HUDEP-2 (cell line): Measurements from ENCODE around the gene PDE8A.
"Not testable (repeated sequence)": the region's sequence is repeated elsewhere in the genome, so short reads cannot be mapped to it uniquely, and the experiment has no call there.

Experiments
- DNase-seq, 76 experiments: peaks; one replicate each; lab custom pipeline; 2025; ENCODE audit not compliant: unreplicated experiment in 76 of 76; lab: John Stamatoyannopoulos, UW

PDE8A gene

GRCh38 chr15:85007741-85008397 lies 26.2 kb downstream of the PDE8A start:
- DNase-seq = no peak

DNA sequence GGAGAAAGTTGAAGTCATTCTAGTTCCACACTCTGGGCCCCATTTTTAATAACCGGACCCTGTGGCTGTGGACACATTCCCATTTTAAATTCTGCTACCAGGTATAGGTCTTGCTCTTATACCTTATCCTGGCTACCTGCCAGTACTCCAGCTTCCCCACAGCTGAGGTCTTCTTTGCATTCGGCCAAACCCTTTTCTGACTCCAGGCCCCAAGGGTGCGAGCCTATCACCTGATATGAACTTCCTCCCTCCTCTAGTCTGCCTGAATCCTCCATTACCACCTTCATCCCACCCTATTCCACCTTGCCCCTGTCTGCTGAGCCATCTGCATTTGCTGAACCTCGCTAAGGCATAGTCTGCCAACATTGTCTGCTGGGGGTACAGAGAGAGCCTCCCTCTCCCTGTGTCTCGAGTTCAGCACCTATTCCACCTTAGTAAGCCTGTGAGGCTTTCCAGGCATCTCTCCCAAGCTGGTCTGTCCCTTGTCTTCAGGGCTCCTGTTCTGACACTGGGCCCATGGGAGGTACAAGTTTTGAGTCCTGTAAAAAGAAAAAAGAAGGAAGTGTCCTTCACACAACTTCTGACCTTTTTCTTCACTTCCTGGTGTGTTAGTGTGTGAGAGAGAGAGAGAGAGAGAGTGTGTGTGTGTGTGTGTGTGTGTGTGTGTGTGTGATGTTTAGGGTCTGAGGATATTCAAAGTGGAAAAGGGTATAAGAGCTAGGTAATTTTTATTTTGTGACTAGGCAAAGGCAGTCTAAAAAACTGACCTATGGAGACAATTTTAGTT lies 27.0 kb downstream of the PDE8A start:
- DNase-seq = no peak

DNA sequence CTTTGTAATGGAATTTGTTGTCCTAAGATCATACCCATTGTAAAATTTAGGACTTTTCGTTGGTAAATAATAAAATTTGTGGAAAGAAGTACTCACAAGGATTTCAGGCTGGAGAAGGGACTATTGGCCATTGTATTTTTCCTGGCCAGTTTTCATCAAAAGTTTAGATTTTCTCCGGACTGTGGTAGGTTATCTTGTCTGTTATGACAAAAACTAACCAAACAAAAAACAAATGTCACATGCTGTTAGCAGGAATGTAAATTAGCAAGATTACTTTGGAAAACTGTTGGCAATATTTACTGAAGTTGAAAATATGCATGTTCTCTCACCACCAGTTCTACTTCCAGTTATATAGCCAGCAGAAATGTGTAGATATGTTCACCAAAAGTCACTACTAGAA lies 27.8 kb downstream of the PDE8A start:
- DNase-seq = no peak

GRCh38 chr15:85010071-85010385 lies 28.4 kb downstream of the PDE8A start:
- DNase-seq = no peak

GRCh38 chr15:85010386-85011159 lies 28.9 kb downstream of the PDE8A start:
- DNase-seq = no peak

GRCh38 chr15:85011160-85011571 lies 29.5 kb downstream of the PDE8A start:
- DNase-seq = no peak

DNA sequence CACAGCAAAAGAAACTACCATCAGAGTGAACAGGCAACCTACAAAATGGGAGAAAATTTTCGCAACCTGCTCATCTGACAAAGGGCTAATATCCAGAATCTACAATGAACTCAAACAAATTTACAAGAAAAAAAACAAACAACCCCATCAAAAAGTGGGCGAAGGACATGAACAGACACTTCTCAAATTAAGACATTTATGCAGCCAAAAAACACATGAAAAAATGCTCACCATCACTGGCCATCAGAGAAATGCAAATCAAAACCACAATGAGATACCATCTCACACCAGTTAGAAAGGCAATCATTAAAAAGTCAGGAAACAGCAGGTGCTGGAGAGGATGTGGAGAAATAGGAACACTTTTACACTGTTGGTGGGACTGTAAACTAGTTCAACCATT lies 30.1 kb downstream of the PDE8A start:
- not testable (repeated sequence) for DNase-seq

- no peak for DNase-seq
Measured at GRCh38 chr15:85013785-85014184, 32.1 kb downstream of the PDE8A start.

DNA sequence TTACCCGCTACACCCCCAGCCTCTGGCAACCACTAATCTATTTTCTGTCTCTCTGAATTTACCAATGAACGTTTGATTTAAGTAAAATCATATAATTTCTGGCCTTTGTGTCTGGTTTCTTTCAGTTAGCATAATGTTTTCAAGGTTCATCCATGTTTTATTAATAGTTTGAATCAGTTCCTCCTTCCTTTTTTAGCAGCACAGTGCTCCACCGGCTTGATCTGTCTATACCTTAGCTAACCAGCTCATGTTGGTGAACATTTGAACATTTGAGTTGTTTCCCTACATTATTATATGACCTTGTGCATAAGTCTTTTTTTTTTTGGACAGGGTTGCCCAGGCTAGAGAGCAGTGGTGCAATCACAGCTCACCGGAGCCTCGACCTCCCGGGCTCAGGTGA lies 33.3 kb downstream of the PDE8A start:
- DNase-seq = no peak

DNA sequence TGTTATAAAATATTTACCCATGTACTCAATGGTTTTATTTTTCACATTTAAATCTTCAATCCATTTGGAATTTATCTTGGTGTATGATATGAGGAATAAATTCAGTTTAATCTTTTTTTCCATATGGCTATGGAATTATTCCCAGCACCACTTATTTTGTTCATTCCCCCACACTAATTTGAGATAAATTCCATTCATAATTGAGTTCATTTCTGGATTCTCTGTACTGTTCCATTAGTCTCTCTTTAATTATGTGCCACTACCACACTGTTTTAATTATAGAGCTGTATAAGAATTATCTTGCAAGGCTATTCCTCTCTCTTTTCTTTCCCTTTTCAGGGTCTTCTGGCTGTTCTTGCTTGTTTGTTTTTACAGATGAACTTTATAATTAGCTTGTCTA lies 34.6 kb downstream of the PDE8A start:
- no peak for DNase-seq

GRCh38 chr15:85019815-85020590 lies 38.3 kb downstream of the PDE8A start:
- DNase-seq = no peak

GRCh38 chr15:85021409-85021808 lies 39.8 kb downstream of the PDE8A start:
- no peak for DNase-seq

DNA sequence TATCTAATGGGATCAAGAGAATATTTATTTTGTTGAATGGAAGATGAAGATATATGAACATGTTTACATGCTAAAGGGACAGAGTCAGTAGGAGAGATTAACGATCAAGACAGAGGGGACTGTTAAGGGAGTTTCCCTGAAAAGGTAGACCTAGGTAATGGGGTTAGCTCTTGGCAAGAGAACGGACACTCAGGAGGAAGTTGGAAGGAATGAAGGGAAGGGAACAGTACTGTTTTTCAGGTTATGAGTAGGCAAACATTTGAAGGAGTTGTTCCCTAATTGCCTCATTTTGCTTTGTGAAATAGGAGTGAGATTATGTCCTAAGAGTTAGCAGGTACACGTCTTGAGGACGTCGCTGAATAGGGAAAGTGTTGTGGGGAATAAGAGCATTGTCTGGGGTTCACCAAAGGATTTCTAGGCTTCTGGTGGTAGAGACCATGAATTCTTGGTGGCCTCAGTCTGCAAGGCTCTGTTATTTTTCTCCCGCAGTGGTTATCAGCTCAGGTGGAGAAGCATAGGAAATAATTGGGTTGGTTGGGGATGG lies 41.3 kb downstream of the PDE8A start:
- no peak for DNase-seq

DNA sequence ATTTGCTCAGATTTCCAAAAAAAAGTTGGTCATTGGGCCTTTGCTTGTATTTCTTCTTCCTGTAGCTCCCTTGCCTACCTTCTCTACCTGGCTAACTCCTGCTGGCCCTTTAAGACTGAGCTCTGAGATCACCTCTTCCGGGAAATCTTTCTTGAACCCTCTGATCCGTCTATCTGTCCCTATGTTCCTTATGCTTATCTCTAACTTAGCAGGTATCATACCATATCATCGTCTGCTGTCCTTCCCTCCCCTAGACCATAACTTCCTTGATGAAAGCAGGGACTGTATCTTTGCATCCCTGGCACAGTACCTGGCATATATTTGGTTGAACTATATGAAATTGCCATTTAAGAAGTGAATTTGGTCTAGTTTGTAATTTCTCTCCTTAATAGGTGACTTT lies 42.3 kb downstream of the PDE8A start:
- no peak for DNase-seq

GRCh38 chr15:85024509-85025336 lies 43.1 kb downstream of the PDE8A start:
- no peak for DNase-seq

DNA sequence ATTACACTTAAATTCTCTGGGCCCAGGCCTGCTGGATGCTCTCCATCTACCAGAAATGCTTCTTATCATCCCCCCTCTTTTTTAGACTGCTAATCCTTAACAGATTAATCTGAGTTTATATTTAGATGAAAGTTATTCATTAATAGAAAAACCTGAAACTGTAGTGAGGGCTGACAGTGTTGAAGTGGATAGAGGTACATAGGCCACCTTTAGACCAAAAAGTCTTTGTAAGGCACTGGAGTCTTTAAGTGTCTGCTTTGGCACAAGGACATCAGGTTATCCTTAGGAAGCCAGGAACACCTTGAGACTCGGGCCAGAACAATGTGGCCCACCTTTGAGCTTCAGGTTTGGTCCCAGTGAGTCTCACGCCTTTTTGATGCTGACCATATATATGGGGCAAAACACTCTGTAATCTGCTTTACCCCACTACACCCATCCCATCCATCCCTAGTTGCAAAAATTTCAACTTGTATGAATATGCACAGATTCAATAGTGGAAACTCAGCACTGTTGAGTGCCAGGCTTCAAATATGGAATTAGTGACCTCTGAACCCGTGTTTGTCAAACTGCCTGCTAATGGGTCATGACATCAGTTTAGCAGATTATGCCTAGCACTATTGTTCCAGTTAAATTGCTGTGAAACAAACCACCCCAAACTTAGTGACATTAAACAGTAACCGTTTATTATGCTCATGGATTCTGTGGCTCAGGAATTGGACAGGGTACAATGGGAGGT lies 44.0 kb downstream of the PDE8A start:
- DNase-seq = no peak

GRCh38 chr15:85026304-85027032 lies 44.8 kb downstream of the PDE8A start:
- no peak for DNase-seq

DNA sequence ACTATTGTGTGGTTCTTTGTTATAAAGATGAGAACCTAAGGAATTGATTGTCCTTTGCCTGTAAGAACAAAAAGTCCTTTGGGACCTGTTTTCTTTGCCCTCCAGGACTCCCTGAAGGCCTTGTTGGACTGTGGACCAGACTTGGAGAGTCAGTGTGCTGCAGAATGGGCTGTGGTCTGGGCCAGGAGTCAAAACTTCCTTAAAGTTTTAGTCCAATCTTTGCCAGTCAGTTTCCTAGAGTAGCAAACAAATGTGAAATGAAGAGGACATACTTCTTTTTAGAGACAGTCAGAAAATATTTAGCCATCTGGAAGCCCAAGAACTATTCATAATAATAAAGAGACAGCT lies 45.4 kb downstream of the PDE8A start:
- DNase-seq = no peak

DNA sequence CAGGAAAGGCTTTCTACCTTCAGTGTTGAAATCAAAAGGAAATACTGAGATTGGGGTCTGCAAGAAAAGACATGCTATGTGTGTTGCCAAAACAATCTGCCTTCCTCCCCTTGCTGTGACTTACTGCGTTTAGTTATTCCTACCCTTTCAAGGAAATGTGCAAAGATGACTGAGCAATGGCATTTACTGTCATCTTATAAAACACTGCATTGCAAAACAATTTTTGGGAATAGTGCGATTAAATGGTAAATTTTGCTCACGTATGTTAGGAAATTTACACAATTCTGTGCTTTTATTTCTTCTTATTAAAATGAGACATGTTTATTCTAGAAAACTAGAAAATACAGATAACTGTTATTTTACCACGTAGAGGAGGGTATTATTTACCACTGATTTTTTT lies 45.8 kb downstream of the PDE8A start:
- no peak for DNase-seq
